ENCODE measurements around the gene WDPCP.
"Not testable (repeated sequence)": the region's sequence is repeated elsewhere in the genome, so short reads cannot be mapped to it uniquely, and the experiment has no call there.

Gene WDPCP

GRCh38 chr2:63588385-63589147, at the start of gene WDPCP, which contains the start of gene MDH1:
WDPCP (minus strand) TSS chr2:63588477; CDS start chr2:63588271, 206 bp downstream.
MDH1 (plus strand) TSS chr2:63588963; CDS start chr2:63589044, 81 bp downstream.
- DNase-seq (ENCODE audit: low read depth in 4 of 4, low spot score in 1 of 4): peak; percentile 82 to 92 (median 90)

- DNase-seq (ENCODE audit: low read depth in 4 of 4, low spot score in 1 of 4): no peak
Observed at GRCh38 chr2:63632382-63632781, 44.1 kb upstream of the WDPCP start.

GRCh38 chr2:63631501-63631900, 43.2 kb upstream of the WDPCP start:
- no peak for DNase-seq (ENCODE audit: low read depth in 4 of 4, low spot score in 1 of 4)

GRCh38 chr2:63628403-63628942, 40.2 kb upstream of the WDPCP start:
- no peak for DNase-seq (ENCODE audit: low read depth in 4 of 4, low spot score in 1 of 4)

- no peak for DNase-seq (ENCODE audit: low read depth in 4 of 4, low spot score in 1 of 4)
Observed at GRCh38 chr2:63627866-63628265, 39.6 kb upstream of the WDPCP start.

- not testable (repeated sequence) for DNase-seq (ENCODE audit: low read depth in 4 of 4, low spot score in 1 of 4)
Observed at GRCh38 chr2:63623763-63624162, 35.5 kb upstream of the WDPCP start.

GRCh38 chr2:63622751-63623150, 34.5 kb upstream of the WDPCP start:
- DNase-seq (ENCODE audit: low read depth in 4 of 4, low spot score in 1 of 4): no peak

GRCh38 chr2:63619328-63619727, 31.1 kb upstream of the WDPCP start:
- no peak for DNase-seq (ENCODE audit: low read depth in 4 of 4, low spot score in 1 of 4)

- DNase-seq (ENCODE audit: low read depth in 4 of 4, low spot score in 1 of 4): no peak
Observed at GRCh38 chr2:63617366-63617765, 29.1 kb upstream of the WDPCP start.

GRCh38 chr2:63614983-63615945, 27.0 kb upstream of the WDPCP start:
- DNase-seq (ENCODE audit: low read depth in 4 of 4, low spot score in 1 of 4): no peak

- no peak for DNase-seq (ENCODE audit: low read depth in 4 of 4, low spot score in 1 of 4)
Observed at GRCh38 chr2:63614448-63614968, 26.2 kb upstream of the WDPCP start.

GRCh38 chr2:63613391-63613901, 25.2 kb upstream of the WDPCP start:
- no peak for DNase-seq (ENCODE audit: low read depth in 4 of 4, low spot score in 1 of 4)

GRCh38 chr2:63610525-63610924, 22.2 kb upstream of the WDPCP start:
- no peak for DNase-seq (ENCODE audit: low read depth in 4 of 4, low spot score in 1 of 4)

GRCh38 chr2:63608865-63609264, 20.6 kb upstream of the WDPCP start:
- not testable (repeated sequence) for DNase-seq (ENCODE audit: low read depth in 4 of 4, low spot score in 1 of 4)

GRCh38 chr2:63604666-63605065, 16.4 kb upstream of the WDPCP start:
- DNase-seq (ENCODE audit: low read depth in 4 of 4, low spot score in 1 of 4): no peak

- no peak for DNase-seq (ENCODE audit: low read depth in 4 of 4, low spot score in 1 of 4)
Observed at GRCh38 chr2:63600881-63601460, 12.7 kb upstream of the WDPCP start.

GRCh38 chr2:63598981-63599380, 10.7 kb upstream of the WDPCP start:
- DNase-seq (ENCODE audit: low read depth in 4 of 4, low spot score in 1 of 4): no peak

GRCh38 chr2:63596401-63596883, 8.2 kb upstream of the WDPCP start:
- no peak for DNase-seq (ENCODE audit: low read depth in 4 of 4, low spot score in 1 of 4)

GRCh38 chr2:63594660-63595059, 6.4 kb upstream of the WDPCP start:
- no peak for DNase-seq (ENCODE audit: low read depth in 4 of 4, low spot score in 1 of 4)

- no peak for DNase-seq (ENCODE audit: low read depth in 4 of 4, low spot score in 1 of 4)
Observed at GRCh38 chr2:63591566-63592175, 3.4 kb upstream of the WDPCP start.

All from stimulated activated CD4-positive, alpha-beta T cell treated with anti-CD3 and anti-CD28 coated beads, Interleukin-1b, Interleukin-23, amount 100 ng/mL, for 24 hours (primary cell).